NCI-H187 treated with DMSO at 0.1 percent for 48 hours (cell line): ENCODE data around the gene SH3GLB1.
A peak's percentile ranks its signal among the peaks of the same experiment; 100 is the strongest.

Source experiments
- DNase-seq: peaks from one replicate; lab custom pipeline; 2025; lab: John Stamatoyannopoulos, UW

Gene SH3GLB1

DNA sequence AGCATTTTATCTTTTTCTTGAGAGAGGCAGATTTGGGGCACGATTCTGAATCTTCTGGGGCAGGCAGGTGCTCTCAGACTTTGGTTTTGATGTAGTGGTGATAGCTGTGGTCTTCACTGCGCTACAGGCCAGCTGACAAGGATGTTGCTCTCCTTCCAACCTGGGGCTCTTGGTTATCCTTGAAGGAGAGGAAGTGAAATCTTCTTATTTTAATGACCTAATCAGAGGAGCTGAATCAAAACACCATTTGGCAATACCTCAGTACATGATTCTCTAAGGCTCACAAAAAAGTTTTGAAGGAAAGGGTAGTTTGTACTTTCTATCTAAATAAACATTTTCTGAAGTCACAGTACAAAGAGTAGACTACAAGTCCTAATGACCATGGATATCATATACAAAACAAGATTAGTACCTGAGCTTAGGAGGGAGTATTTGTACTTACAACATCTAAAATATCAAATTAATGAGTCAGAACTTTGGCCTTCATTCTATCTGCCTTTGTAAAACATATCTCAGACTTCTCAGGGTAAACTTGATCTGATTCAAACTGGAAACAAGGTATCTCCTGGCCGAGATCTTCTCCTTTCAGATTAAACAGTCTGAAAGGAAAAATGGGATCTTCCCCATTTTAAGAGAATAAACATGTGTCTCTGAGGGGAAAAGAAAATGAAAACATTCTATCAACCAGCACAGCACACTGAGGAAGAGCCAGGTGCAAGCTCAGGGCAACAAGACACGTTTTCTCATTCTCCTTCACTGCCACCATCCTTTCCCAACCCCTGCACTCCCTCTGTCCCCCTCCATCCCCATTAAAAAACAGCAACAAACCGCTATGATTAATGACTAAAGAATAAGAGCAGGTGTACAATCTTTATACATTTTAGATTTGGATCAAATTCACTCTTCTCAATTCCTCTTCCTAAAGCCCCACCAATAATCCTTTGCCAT lies 69.2 kb downstream of the SH3GLB1 start:
- peak; percentile 60 for DNase-seq

DNA sequence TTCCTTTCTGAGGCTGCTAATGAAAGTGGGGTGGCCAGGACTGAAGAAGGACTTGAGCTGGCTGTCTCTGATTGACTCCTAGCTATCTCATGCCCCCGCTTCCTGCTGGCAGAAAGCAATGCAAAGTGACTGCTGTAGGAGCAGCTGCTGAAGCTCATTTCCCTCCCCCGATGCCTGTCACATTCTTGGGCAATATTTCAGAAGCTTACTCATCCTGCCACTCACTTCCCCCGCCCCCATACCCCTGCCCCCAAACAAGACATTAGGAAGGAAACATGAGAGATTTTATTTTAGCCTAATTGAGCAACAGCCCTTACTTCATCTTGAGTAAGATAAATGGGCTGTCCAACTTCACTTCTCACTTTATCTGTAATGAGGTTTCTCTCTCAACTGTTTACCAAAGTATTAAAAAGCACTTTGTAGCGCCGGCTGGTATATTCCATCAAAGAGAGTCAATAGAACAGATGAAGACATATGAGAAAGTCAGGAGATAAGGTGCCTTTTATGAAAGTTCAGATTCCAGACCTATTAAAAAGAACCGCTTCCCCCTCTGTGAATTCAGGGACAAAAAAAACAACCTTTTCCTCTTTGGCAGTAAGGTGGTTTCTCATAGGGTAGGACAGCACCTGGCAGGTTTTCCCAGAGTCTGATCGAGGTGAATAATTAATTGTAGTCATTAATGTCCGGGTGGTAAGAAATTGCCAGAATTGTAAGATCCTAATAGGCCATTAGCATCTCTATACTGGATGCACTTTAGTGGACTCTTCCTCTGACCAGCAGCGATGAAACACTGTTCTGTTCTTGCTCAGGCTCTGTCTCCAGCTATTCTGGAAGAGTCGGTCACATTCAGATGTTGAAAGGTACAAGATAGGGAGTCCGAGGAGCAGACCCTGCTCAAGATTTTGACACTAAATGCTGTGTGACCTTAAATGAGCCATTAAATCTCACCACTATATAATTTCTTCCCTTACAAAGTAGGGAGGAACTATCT lies 70.2 kb downstream of the SH3GLB1 start:
- DNase-seq = peak; percentile 91

DNA sequence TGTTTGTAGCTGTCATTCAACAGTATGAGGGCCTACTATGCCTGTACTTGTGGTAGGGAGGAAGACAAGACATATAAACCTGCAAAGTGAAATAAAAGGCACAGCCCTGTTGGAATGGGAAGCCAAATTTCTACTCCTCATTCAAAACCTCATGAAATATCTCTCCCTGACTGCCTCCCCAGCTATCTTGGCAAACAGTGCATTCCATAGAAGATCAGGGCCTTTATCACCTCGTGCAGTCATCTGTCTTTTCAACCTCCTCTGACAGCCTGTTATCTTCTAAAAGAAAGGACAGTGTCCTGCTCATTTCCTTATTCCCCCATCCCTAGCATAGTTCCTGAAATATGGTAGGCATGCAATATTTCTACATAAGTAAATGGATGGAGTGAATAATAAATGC lies 71.0 kb downstream of the SH3GLB1 start:
- no peak for DNase-seq

DNA sequence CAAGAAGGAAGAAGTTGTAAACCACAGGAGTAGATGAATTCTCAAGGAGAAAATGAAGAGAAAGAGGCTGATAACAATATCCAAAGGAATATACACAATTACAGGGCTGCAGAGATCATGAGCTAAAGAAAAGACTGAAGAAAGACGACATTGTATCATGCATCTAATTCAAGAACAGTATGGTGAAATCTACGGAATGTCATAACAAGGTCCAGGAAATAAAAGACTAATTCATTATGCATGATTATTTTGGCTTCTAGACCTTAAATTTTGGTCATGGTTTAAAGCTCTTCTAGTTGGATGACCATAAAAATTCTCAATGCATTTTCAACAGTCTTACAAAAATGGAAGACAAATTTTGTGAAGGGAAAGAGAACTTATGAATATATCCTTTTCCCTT lies 71.7 kb downstream of the SH3GLB1 start:
- no peak for DNase-seq

DNA sequence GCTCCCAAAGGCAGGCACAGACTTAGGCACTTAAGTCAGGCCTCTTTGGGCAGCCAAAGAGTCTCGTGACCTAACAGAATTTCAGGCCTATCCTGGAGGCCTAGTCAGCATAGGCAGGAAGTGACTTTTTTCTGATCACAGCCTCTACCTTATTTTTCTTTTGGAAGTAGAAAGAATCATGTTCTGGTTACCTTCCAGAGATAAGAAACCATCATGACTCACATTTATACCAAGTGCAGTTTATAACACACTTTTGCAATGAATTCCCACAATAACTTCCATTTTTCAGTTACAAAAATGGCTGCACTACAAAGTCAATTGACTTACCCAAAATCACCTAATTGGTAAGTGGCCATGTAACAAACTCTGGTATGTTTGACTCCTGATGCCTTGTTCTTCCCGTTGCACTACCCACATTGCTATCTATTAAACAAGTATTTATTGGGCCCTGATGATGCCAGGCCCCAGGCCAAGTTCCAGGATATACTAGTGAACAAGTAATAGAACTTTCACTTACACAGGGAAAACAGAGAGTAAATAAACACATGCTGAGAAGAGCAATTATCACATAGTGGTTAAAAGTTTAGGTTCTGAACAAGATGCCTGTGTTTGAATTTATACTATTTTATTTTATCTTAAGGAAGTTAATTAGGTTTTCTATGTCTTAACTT lies 74.3 kb downstream of the SH3GLB1 start:
- DNase-seq = no peak

DNA sequence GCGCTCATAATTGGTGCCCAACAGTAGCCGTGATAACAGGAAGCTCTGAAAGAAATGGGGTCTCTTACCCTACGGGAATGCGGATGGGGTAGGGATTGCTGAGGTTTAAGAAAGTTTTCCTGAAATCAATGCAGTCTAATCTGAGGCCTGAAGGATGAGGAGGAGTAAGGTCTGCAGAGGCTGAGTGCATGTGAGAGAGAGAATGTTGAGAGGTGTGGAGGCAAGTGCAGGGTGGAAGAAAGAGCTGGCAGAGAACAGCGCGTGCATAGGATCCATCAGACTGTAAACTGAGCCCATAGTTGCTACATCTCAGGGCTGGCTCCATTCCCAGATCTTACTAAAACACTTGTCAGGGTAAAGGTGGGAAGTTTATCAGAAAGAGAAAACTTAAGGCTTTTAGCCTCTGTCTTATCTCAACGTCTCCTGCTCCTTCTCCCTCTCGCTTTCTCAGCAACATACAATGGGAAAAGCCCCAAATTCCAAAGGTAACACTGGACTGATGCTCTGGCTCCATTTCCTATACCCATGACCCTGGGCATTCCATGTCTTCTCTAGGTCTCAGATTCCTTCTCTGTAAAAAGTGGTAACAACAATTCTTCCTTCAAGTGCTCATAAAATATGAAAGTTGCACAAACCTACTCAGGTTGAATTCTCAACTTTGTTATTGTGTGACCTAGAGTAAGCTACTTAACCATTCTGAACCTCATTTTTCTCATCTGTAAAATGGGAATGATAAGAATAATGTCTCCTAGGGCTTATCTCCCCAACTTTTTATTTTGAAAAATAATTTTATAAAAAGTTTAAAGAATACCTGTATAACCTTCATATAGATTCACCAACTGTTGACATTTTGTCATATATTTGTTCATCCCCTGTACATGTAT lies 75.2 kb downstream of the SH3GLB1 start:
- DNase-seq = no peak

DNA sequence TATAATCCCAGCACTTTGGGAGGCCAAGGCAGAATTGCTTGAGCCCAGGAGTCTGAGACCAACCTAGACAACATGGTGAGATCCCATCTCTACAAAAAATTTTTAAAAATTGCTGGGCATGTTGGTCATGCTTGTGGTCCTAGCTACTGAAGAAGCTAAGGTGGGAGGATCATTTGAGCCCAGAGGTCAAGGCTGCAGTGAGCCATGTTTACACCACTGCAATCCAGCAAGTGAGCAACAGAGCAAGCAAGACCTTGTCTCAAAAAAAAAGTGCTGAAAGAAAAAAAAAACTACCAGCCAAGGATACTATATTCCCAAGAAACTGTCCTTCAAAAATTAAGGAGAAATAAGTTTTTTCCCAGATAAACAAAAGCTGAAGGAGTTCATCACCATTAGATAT lies 78.1 kb downstream of the SH3GLB1 start:
- DNase-seq = no peak

DNA sequence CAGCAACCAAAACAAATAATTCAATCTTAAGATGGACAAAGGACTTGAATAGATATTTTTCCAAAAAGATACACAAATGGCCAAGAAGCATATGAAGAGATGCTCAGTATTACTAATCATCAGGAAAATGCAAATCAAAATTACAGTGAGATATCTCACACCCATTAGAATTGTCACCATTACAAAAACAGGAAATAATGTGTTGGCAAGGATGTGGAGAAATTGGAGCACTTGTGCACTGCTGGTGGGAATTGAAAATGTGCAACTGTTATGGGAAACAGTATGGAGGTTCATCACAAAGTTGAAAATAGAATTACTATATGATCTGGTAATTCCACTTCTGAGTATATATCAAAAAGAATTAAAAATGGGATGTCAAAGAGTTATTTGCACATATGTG lies 83.2 kb downstream of the SH3GLB1 start:
- no peak for DNase-seq

DNA sequence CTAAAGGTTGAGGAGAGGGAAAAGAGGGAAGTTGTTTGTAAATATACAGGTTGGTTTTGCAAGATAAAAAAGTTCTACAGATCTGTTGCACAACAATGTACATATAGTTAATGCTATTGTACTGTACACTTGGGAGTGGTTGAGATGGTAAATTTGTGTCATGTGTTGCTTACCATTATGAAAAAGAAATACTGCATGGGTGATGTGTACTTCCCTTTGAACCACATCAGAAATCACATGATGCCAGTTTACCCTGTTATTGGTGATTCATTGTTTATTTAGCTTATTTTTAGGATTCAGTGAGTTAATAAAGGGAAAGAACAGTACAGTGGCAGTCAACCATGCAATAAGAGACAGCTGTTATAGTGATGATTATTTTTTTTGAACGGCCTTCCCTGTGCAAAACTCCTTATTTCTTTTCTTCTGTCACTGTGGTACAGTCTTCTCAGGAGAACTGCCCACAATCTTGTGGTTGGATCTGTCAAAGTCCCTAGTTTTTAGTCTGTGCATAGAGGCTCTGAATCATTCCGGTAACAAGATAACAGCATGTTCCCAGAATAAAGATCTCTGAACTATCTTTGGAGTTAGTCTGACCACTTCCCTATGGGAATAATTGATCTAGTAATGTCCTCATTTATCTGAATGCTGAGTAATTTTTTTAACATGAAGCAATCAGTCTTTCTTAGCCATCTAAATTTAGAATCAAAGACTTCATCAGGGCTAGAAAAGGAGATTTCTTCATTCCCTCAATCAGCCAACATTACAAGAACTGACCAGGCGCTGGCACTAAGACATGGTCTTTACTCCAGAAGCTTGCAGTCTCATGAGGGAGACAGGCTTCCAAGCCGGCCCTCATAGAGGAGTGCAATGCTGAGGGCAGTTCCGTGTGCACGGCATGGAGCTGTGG lies 84.2 kb downstream of the SH3GLB1 start:
- no peak for DNase-seq

DNA sequence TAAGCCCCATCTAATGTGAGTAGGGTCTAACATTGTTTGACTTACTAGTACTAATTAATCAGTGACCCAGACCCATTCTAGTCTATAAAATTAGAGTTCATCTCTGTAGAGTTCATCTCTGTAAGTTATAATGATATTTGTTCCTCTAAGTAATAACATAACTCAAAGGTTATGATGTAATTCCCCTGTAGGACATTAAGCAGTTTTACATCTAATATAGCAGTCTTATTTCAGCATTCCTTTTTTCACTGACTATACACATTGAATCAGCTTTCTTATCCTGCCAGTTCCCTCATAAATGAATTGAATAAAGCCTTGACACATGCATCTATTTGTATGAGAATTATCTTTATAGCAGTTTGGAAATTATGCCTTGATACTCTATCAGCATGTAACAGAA lies 90.9 kb downstream of the SH3GLB1 start:
- no peak for DNase-seq
